B cell (primary cell): ENCODE results near the gene NME7.

Experiments used
- CTCF ChIP-seq: fragments of 200-600 bp; IDR thresholded peaks from one replicate; pipeline ENCODE4 v1.8.0; 2022; ENCODE audit warnings: antibody characterized with exemption, mild to moderate bottlenecking
- EZH2 ChIP-seq: IDR thresholded peaks from 2 replicates; pipeline ENCODE4 v1.6.1; 2012; ENCODE audit warnings: borderline replicate concordance, low read depth, mild to moderate bottlenecking, moderate library complexity, low read length; ENCODE audit not compliant: insufficient read depth, poor library complexity, severe bottlenecking

GRCh38 chr1:169089776-169090175 lies 277.8 kb downstream of the NME7 start:
- TF ChIP-seq EZH2 (no peak), CTCF (no peak)
